Fibroblast of lung (primary cell): ENCODE data around the gene SLC2A8. TPM values are rescaled to one million over a fixed set of nuclear protein-coding genes. Genes with fewer than 3 reads are reported as not detected.

Source experiments
- DNase-seq, 2 donors: peaks; one replicate each; pipeline versions ENCODE4 v3.0.0 to v3.0.0-alpha.2; 2010; ENCODE audit warnings: low read depth in 2 of 2
- H2AFZ ChIP-seq: 2 replicates; pipeline ENCODE4 v1.5.1; 2012; ENCODE audit warnings: low read length, control low read depth, inconsistent platforms
- H3K27ac ChIP-seq: 2 replicates; pipeline ENCODE4 v1.5.1; 2011; ENCODE audit warnings: low read length, control low read depth; ENCODE audit not compliant: insufficient read depth
- H3K27me3 ChIP-seq: 2 replicates; pipeline ENCODE4 v1.5.1; 2011; ENCODE audit warnings: mild to moderate bottlenecking, low read length; ENCODE audit not compliant: control insufficient read depth, insufficient read depth
- H3K36me3 ChIP-seq: 2 replicates; pipeline ENCODE4 v1.5.1; 2011; ENCODE audit warnings: low read length; ENCODE audit not compliant: control insufficient read depth, insufficient read depth
- H3K4me1 ChIP-seq: 2 replicates; pipeline ENCODE4 v1.5.1; 2011; ENCODE audit warnings: low read length; ENCODE audit not compliant: control insufficient read depth, insufficient read depth; ENCODE audit errors: extremely low read depth
- H3K4me2 ChIP-seq: 2 replicates; pipeline ENCODE4 v1.5.1; 2011; ENCODE audit warnings: low read length, control low read depth; ENCODE audit not compliant: insufficient read depth; ENCODE audit errors: extremely low read depth
- H3K4me3 ChIP-seq, 4 experiments: fragments of 200-600 bp in 1 of 4; sonication (generic) in 1 of 4; replicated peaks in 1 of 4; 2 replicates each; pipeline ENCODE4 v1.5.1; 2011 to 2016; ENCODE audit warnings: low read length in 4 of 4, low read depth in 3 of 4, mild to moderate bottlenecking in 3 of 4, control low read depth in 2 of 4, inconsistent platforms in 1 of 4, mixed read lengths in 1 of 4; ENCODE audit not compliant: insufficient read depth in 1 of 4; ENCODE audit errors: control extremely low read depth in 1 of 4
- H3K79me2 ChIP-seq: 2 replicates; pipeline ENCODE4 v1.5.1; 2012; ENCODE audit warnings: mild to moderate bottlenecking, low read length, inconsistent platforms; ENCODE audit not compliant: control insufficient read depth, insufficient read depth
- H3K9ac ChIP-seq: 2 replicates; pipeline ENCODE4 v1.5.1; 2011; ENCODE audit warnings: mild to moderate bottlenecking, low read length, control low read depth; ENCODE audit not compliant: insufficient read depth
- H3K9me3 ChIP-seq: 2 replicates; pipeline ENCODE4 v1.5.1; 2012; ENCODE audit warnings: low read depth, low read length; ENCODE audit not compliant: control insufficient read depth, insufficient read depth
- H4K20me1 ChIP-seq: 2 replicates; pipeline ENCODE4 v1.5.1; 2011; ENCODE audit warnings: low read length; ENCODE audit not compliant: control insufficient read depth, insufficient read depth; ENCODE audit errors: extremely low read depth
- CTCF ChIP-seq, 2 donors: IDR thresholded peaks in 1 of 2; conservative IDR thresholded peaks in 1 of 2; 1 replicate in 1 of 2; 2 replicates in 1 of 2; pipeline ENCODE4 v1.5.1; 2011 to 2012; ENCODE audit warnings: low read length in 2 of 2, control low read depth in 1 of 2, inconsistent platforms in 1 of 2, low read depth in 1 of 2, mild to moderate bottlenecking in 1 of 2
- EZH2 ChIP-seq: IDR thresholded peaks from 2 replicates; pipeline ENCODE4 v1.5.1; 2012; ENCODE audit warnings: low read length, control low read depth, mild to moderate bottlenecking; ENCODE audit errors: missing control alignments
- polyA plus RNA-seq, 2 donors: library from polyadenylated mRNA; depleted of rRNA in 1 of 2; stranded (reverse) in 1 of 2; unstranded in 1 of 2; fragments of >200 nt; gene quantifications; 2 replicates each; pipeline ENCODE4 v1.2.1, GENCODE V29; 2011 to 2012; ENCODE audit warnings: missing spikeins in 1 of 2
- total RNA-seq: library from RNA; depleted of rRNA; stranded (reverse); fragments of >200 nt; gene quantifications from 2 replicates; pipeline ENCODE4 v1.2.1, GENCODE V29; 2014

Gene SLC2A8
- total and polyA plus RNA-seq, 2 donors (not counting 1 experiment from before 2014, with no cell fraction given) = 4.6 to 11.4 TPM

DNA sequence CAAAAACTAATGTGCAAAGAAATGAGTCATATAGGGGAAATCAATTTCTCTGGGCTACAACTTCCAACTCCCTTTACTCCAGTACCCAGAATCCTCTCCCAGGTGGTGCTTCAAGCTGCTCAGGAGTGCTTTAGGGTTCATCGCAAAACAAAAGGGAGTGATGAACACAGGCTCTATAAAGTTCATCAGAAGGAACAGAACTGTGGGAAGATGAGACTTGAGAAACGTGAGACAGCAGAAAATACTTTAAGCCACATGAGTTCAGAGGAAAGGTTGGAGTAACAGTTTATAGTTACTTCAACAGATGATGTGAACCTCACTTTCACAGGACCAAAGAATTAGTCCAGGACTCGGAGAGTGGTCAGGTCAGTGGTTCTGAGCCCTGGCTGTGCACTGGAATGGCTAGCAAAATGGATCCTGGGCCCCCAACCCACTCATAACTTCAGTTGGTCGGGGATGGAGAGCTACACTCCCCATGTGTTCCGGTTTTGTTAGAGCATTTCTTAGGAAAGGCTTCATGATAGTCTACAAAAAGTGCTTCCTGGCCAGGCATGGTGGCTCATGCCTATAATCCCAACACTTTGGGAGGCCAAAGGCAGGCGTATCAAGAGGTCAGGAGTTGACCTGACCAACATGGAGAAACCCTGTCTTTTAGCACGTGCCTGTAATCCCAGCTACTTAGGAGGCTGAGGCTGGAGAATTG lies 49.9 kb downstream of the SLC2A8 start:
- H3K27ac ChIP-seq = no peak overlapping the region
- no peak overlapping the region for H3K4me2 ChIP-seq
- no peak overlapping the region for H3K4me3 ChIP-seq
- H2AFZ ChIP-seq = no peak overlapping the region
- H3K4me1 ChIP-seq = peaks cover 2% of the 10 kb centered on the region
- DNase-seq = peak in 1 of 2 donors; percentile 24
- TF ChIP-seq EZH2 (no peak), CTCF (conservative IDR thresholded peaks at IDR 0.05 in 1 of 2, IDR thresholded peaks at IDR 0.05 in 1 of 2; ENCODE audit: low read depth in 1 of 2, low read length in 2 of 2) (no peak)
- H3K79me2 ChIP-seq = peaks cover 32% of the 10 kb centered on the region
- H3K9ac ChIP-seq = no peak overlapping the region
- peaks cover 37% of the 10 kb centered on the region for H3K36me3 ChIP-seq
- H3K9me3 ChIP-seq = peaks cover 4% of the 10 kb centered on the region
- H4K20me1 ChIP-seq = peaks cover 3% of the 10 kb centered on the region
- no peaks in the 10 kb centered on the region for H3K27me3 ChIP-seq

GRCh38 chr9:127447416-127448111 lies 50.6 kb downstream of the SLC2A8 start:
- Histone ChIP-seq H3K4me1 (peaks cover 2% of the 10 kb centered on the region), H2AFZ (no peak overlapping the region), H3K27ac (peak overlapping the region; percentile 7), H3K4me3 (peak overlapping the region in 1 of 4 experiments; percentile 92), H3K27me3 (no peaks in the 10 kb centered on the region), H3K36me3 (peaks cover 37% of the 10 kb centered on the region), H3K9me3 (peaks cover 4% of the 10 kb centered on the region), H4K20me1 (peaks cover 3% of the 10 kb centered on the region), H3K9ac (no peak overlapping the region), H3K79me2 (peaks cover 32% of the 10 kb centered on the region), H3K4me2 (no peak overlapping the region)
- TF ChIP-seq CTCF (conservative IDR thresholded peaks at IDR 0.05 in 1 of 2, IDR thresholded peaks at IDR 0.05 in 1 of 2; ENCODE audit: low read depth in 1 of 2, low read length in 2 of 2) (no peak), EZH2 (no peak)
- DNase-seq = peak; percentile 33 to 42

GRCh38 chr9:127448112-127448805 lies 51.3 kb downstream of the SLC2A8 start:
- Histone ChIP-seq H4K20me1 (peaks cover 3% of the 10 kb centered on the region), H3K4me3 (peak overlapping the region; percentile 30 to 94 (median 77)), H3K9ac (no peak overlapping the region), H3K27me3 (no peaks in the 10 kb centered on the region), H3K27ac (peak overlapping the region; percentile 29), H3K4me2 (peak overlapping the region; percentile 63), H3K4me1 (peaks cover 2% of the 10 kb centered on the region), H3K9me3 (peaks cover 4% of the 10 kb centered on the region), H3K36me3 (peaks cover 37% of the 10 kb centered on the region), H2AFZ (no peak overlapping the region), H3K79me2 (peaks cover 32% of the 10 kb centered on the region)
- peak in 1 of 2 donors; percentile 18 for DNase-seq
- TF ChIP-seq EZH2 (no peak), CTCF (conservative IDR thresholded peaks at IDR 0.05 in 1 of 2, IDR thresholded peaks at IDR 0.05 in 1 of 2; ENCODE audit: low read depth in 1 of 2, low read length in 2 of 2) (no peak)
